Activated CD8-positive, alpha-beta T cell treated with anti-CD3 and anti-CD28 coated beads for 36 hours (primary cell): ENCODE data around the gene TIMP4. TPM values are rescaled to one million over a fixed set of nuclear protein-coding genes. Genes with fewer than 3 reads are reported as not detected.

Experiments
- ATAC-seq: fragments of 200-7000 bp; cut with Tn5 transposase; one replicate; pipeline ENCODE4 v1.10.0; 2021; ENCODE audit warnings: mild to moderate bottlenecking, moderate library complexity
- CTCF ChIA-PET: fragments of 350-600 bp; sonication (Branson Sonifier 250); formaldehyde crosslinking; loops from one replicate; lab custom pipeline; 2021; ENCODE audit warnings: antibody characterized with exemption; lab: Charles Lee
- POLR2A ChIA-PET: fragments of 350-600 bp; sonication (Branson Sonifier 250); formaldehyde crosslinking; loops from one replicate; lab custom pipeline; 2021; ENCODE audit warnings: antibody characterized with exemption; lab: Charles Lee
- DNase-seq: peaks from one replicate; pipeline ENCODE4 v3.0.0-alpha.2; 2020
- H3K27ac Mint-ChIP-seq: one replicate; pipeline ENCODE4 v1.8.0; 2021; ENCODE audit warnings: mild to moderate bottlenecking, mixed read lengths
- H3K27me3 Mint-ChIP-seq: one replicate; pipeline ENCODE4 v1.8.0; 2021; ENCODE audit warnings: mixed read lengths
- H3K36me3 Mint-ChIP-seq: one replicate; pipeline ENCODE4 v1.8.0; 2021; ENCODE audit warnings: low read depth, mixed read lengths
- H3K4me1 Mint-ChIP-seq: one replicate; pipeline ENCODE4 v1.8.0; 2021; ENCODE audit warnings: low read depth, mixed read lengths
- H3K4me3 Mint-ChIP-seq: one replicate; pipeline ENCODE4 v1.8.0; 2021; ENCODE audit warnings: mild to moderate bottlenecking, moderate library complexity, mixed read lengths
- H3K9me3 Mint-ChIP-seq: one replicate; pipeline ENCODE4 v1.8.0; 2021; ENCODE audit warnings: mixed read lengths
- CTCF ChIP-seq: fragments of 200-600 bp; IDR thresholded peaks from one replicate; pipeline ENCODE4 v1.8.0; 2022; ENCODE audit warnings: antibody characterized with exemption, mild to moderate bottlenecking
- intact Hi-C: fragments of 100-400 bp; cut with micrococcal nuclease; formaldehyde crosslinking; loops from one replicate; pipeline ENCODE4 v1.10.0; 2022
- total RNA-seq, 2 experiments: library from RNA; stranded (reverse); gene quantifications; one replicate each; pipeline ENCODE4 v1.2.3, GENCODE V29; 2021

The TIMP4 gene
- total RNA-seq, 2 experiments from 2014 or later = not detected

- Mint-ChIP-seq H3K9me3 (no peaks in the 10 kb centered on the region), H3K27ac (no peak overlapping the region), H3K4me3 (no peak overlapping the region), H3K4me1 (peaks cover 4% of the 10 kb centered on the region), H3K27me3 (peaks cover 25% of the 10 kb centered on the region), H3K36me3 (no peaks in the 10 kb centered on the region)
- no peak for TF ChIP-seq CTCF
- ATAC-seq (no peak), DNase-seq (no peak)
- intact Hi-C loops = no loop called here
- ChIA-PET CTCF (interaction anchor here (0.9 to 1.5 kb wide), 2 partner anchors 23 to 364 kb away, joined by 3 to 5 read pairs; no protein-coding TSS in a partner anchor), POLR2A (no interaction called here)
These were observed 42.9 kb downstream of the TIMP4 start for GRCh38 chr3:12115849-12116248.

- Mint-ChIP-seq H3K27me3 (peaks cover 29% of the 10 kb centered on the region), H3K27ac (no peak overlapping the region), H3K9me3 (peaks cover 6% of the 10 kb centered on the region), H3K36me3 (no peaks in the 10 kb centered on the region), H3K4me3 (no peak overlapping the region), H3K4me1 (no peaks in the 10 kb centered on the region)
- DNase-seq = no peak
- ChIA-PET POLR2A (no interaction called here), CTCF (no interaction called here)
- ATAC-seq = no peak
- intact Hi-C loops = no loop called here
- no peak for TF ChIP-seq CTCF
These were observed 43.6 kb downstream of the TIMP4 start for GRCh38 chr3:12115104-12115503.

GRCh38 chr3:12114251-12114650 lies 44.5 kb downstream of the TIMP4 start:
- Mint-ChIP-seq H3K27ac (no peak overlapping the region), H3K4me1 (no peaks in the 10 kb centered on the region), H3K4me3 (no peak overlapping the region), H3K9me3 (peaks cover 6% of the 10 kb centered on the region), H3K36me3 (no peaks in the 10 kb centered on the region), H3K27me3 (peaks cover 29% of the 10 kb centered on the region)
- DNase-seq (no peak), ATAC-seq (no peak)
- CTCF ChIA-PET = no interaction called here
- intact Hi-C loops = no loop called here
- POLR2A ChIA-PET = interaction anchor here (0.6 kb wide), 1 partner anchor 791 kb away, joined by 3 read pairs; no protein-coding TSS in a partner anchor
- TF ChIP-seq CTCF = no peak

GRCh38 chr3:12107071-12107713 lies 51.5 kb downstream of the TIMP4 start:
- TF ChIP-seq CTCF = no peak
- H3K4me3 Mint-ChIP-seq = no peak overlapping the region
- no peak for ATAC-seq
- H3K36me3 Mint-ChIP-seq = no peaks in the 10 kb centered on the region
- H3K4me1 Mint-ChIP-seq = no peaks in the 10 kb centered on the region
- intact Hi-C loops = no loop called here
- no peak for DNase-seq
- H3K27me3 Mint-ChIP-seq = peaks cover 9% of the 10 kb centered on the region
- POLR2A ChIA-PET = no interaction called here
- CTCF ChIA-PET = no interaction called here
- H3K9me3 Mint-ChIP-seq = peaks cover 6% of the 10 kb centered on the region
- H3K27ac Mint-ChIP-seq = no peak overlapping the region

Other genes starting within 250 kb of the TIMP4 start
- gene SYN2, start 154.5 kb downstream of the TIMP4 start, total RNA-seq = under 1 TPM; 0.07 to 0.14 TPM
- under 1 TPM; 0.41 to 0.63 TPM for gene PPARG, start 130.2 kb upstream of the TIMP4 start, total RNA-seq